HG02970 (cell line): ENCODE measurements around the gene ZC2HC1B.

Experiments
- ATAC-seq: cut with Tn5 transposase; IDR thresholded peaks from one replicate; pipeline ENCODE4 v1.9.1; 2021; ENCODE audit warnings: mild to moderate bottlenecking, moderate library complexity, moderate number of reproducible peaks; ENCODE audit not compliant: unreplicated experiment, low FRiP score

ZC2HC1B gene

DNA sequence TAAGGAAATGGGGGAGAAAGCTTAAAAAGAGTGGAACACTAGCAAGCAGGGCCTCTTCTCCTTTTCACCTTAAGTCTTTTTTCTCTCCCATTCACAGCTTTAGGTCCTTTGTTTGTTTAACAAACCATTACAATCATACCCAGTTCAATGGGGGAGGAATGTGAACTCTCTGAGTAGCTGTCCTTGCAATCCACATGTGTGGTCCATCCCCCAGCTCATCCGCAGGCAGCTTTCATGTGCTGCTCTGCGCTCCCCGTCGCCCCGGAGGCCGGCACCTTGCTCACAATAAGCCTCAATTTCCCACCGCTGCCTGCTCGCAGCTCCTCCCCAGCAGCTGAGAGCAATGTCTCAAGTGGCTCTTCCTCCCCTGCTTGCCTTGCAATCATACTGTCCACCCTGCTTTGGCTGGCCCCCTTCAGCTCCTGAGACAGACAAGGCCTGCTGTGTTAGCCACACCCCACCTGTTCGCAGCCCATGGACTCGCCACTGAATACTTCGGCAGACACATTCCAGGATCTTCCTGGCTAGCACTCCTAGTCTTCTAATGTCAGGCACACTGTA lies 94.6 kb downstream of the ZC2HC1B start:
- ATAC-seq, result no peak

- ATAC-seq, result no peak
Measured at GRCh38 chr6:143959927-143960326, 95.7 kb downstream of the ZC2HC1B start.

DNA sequence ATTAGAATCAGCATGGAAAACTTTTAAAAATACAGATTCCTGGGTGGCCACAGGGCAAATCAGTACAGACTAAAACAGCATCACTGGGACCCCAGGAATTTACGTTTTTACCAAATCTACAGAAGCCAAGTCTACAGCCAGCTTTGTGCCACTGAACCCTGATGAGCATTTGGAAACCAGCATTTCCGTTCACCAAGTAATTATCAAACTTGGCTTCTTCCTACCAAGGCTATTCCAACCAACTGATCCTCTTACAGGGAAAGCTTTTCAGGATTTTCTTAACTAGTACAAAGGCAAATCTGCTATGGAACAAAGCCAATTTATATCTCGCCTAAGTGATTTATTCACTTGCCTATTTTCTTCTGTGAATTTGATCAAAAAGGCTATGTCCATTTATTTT lies 96.8 kb downstream of the ZC2HC1B start:
- ATAC-seq, result no peak

GRCh38 chr6:143961886-143962878 lies 97.9 kb downstream of the ZC2HC1B start:
- no peak for ATAC-seq

- ATAC-seq, result no peak
Measured at GRCh38 chr6:143963158-143963919, 99.1 kb downstream of the ZC2HC1B start.

- no peak for ATAC-seq
Measured at GRCh38 chr6:143964674-143965081, 100.4 kb downstream of the ZC2HC1B start.

- no peak for ATAC-seq
Measured at GRCh38 chr6:143965503-143966171, 101.4 kb downstream of the ZC2HC1B start.

- no peak for ATAC-seq
Measured at GRCh38 chr6:143966312-143966711, 102.0 kb downstream of the ZC2HC1B start.

DNA sequence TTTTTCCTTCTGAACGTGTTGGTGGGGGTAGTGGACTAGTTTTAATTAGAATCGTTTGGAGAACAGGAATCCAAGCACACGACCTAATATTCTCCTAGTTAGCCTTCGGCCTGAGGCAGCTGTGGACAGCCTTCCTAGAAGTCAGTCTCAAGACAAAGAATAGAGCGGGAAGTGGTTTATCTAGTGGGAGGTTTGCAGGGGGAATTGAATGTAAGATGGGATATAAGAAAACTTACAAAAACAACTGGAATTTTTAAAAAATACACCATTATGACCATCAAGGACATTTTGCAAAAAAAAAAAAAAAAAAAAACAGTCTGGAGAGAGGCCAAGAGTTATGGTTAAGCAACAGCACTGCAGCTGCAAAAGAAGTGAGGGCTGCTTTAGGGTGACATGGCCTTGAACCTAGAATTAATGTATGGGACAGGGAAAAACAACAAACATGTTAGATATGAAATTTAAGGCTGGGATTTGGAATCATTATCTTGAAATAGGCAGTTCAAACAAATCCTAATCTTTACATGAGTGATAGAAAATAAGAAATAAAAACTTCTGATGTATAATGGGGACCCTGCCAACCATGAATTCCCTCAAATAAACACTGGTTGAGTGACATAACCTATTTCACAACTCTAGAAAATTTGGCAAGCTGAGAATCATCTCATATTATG lies 103.6 kb downstream of the ZC2HC1B start:
- ATAC-seq, result no peak

- ATAC-seq, result no peak
Measured at GRCh38 chr6:143969077-143969476, 104.8 kb downstream of the ZC2HC1B start.

- no peak for ATAC-seq
Measured at GRCh38 chr6:143970456-143971218, 106.4 kb downstream of the ZC2HC1B start.

GRCh38 chr6:143971482-143972205 lies 107.4 kb downstream of the ZC2HC1B start:
- no peak for ATAC-seq

GRCh38 chr6:143973097-143973966 lies 109.1 kb downstream of the ZC2HC1B start:
- ATAC-seq, result no peak

DNA sequence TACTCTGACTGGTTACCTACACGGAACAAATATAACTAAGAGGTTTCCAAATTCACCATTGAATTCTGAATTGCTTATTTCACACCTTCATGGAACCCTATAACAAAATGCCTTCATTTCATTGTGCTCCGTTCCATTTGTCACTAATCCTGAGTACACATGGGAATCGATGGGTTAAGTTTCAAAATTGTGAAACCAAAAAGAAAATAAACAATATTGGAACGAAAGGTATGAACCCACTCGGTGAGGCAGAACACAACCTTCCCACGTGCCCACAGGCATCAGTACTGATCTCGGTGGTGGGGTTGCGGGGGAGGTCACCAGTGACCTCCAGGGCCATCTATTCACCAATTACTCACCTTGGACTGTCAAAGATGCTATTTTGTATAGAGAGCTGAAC lies 109.8 kb downstream of the ZC2HC1B start:
- no peak for ATAC-seq

GRCh38 chr6:143976806-143977349 lies 112.6 kb downstream of the ZC2HC1B start:
- ATAC-seq, result no peak

DNA sequence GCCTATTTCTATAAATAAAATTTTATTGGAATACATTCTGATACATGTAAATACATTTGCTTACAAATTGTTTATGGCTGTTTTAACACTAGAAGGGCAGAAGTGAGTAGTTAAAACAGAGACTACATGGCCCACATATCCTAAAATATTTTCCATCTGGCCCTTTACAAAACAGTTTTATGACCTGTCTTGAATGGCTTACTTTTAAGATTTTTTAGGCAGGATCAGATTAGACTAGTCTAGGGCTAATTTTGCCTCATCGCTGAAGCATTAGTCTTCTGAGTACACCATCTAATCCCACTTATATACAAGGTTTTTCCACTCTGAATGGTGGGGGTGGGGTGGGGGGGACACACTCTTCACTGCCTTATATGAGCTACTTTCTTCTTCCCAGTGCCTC lies 116.6 kb downstream of the ZC2HC1B start:
- no peak for ATAC-seq

GRCh38 chr6:143982968-143983367 lies 118.7 kb downstream of the ZC2HC1B start:
- no peak for ATAC-seq
